Cardiac fibroblast (primary cell): Measurements from ENCODE around the gene ASTN2.
"Not testable (repeated sequence)": the region's sequence is repeated elsewhere in the genome, so short reads cannot be mapped to it uniquely, and the experiment has no call there.

Experiments
- DNase-seq, 2 donors: peaks; one replicate each; pipeline versions ENCODE4 v3.0.0 to v3.0.0-alpha.2; 2010; ENCODE audit warnings: low read depth in 2 of 2
- H3K4me3 ChIP-seq, 2 donors: replicated peaks in 1 of 2; 1 replicate in 1 of 2; 2 replicates in 1 of 2; pipeline ENCODE4 v1.5.1; 2011; ENCODE audit warnings: low read depth in 2 of 2, low read length in 2 of 2, mild to moderate bottlenecking in 2 of 2, moderate library complexity in 1 of 2
- CTCF ChIP-seq: IDR thresholded peaks from one replicate; pipeline ENCODE4 v1.5.1; 2011; ENCODE audit warnings: low read depth, mild to moderate bottlenecking, low read length, inconsistent platforms

ASTN2 gene

GRCh38 chr9:116895961-116896360 lies 518.9 kb downstream of the ASTN2 start:
- no peak overlapping the region for H3K4me3 ChIP-seq
- no peak for DNase-seq
- no peak for TF ChIP-seq CTCF

- no peak for DNase-seq
- TF ChIP-seq CTCF = no peak
- H3K4me3 ChIP-seq = no peak overlapping the region
Observed at GRCh38 chr9:116891424-116891823, 523.4 kb downstream of the ASTN2 start.

DNA sequence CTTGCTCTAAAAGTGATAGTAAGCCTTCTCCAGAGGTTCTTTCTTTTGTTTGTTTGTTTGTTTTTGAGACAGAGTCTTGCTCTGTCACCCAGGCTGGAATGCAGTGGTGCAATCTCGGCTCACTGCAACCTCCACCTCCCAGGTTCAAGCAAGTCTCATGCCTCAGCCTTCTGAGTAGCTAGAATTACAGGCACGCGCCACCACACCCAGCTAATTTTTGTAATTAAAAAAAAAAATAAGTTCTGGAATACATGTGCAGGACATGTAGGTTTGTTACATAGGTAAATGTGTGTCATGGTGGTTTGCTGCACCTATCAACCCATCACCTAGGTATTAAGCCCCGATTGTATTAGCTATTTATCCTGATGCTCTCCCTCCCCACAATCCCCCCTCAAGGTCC lies 526.4 kb downstream of the ASTN2 start:
- DNase-seq, H3K4me3 ChIP-seq: not testable (repeated sequence)

- no peak for DNase-seq
- TF ChIP-seq CTCF = no peak
- H3K4me3 ChIP-seq = no peak overlapping the region
Observed at GRCh38 chr9:116888066-116888465, 526.8 kb downstream of the ASTN2 start.

GRCh38 chr9:116883676-116884075 lies 531.2 kb downstream of the ASTN2 start:
- no peak for TF ChIP-seq CTCF
- H3K4me3 ChIP-seq = no peak overlapping the region
- DNase-seq = no peak

DNA sequence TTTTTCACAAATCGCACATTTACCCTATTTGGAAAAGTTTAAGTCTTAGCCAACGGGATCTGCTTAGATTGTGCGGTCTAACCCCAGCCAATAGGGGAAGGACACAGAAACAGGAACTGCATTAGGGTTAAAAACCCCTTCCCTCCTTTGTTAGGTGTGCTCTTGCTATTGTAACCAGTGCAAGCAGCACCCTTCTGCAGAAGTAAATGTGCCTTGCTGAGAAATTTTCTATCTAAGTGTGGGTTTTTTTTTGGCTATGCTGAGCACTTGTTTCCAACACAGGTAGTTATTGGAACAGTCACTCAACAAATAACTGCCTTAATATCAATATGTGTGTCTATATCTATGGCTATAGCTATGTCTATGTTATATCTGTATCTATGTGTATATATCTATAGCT lies 537.8 kb downstream of the ASTN2 start:
- TF ChIP-seq CTCF = no peak
- DNase-seq = no peak
- H3K4me3 ChIP-seq = no peak overlapping the region

DNA sequence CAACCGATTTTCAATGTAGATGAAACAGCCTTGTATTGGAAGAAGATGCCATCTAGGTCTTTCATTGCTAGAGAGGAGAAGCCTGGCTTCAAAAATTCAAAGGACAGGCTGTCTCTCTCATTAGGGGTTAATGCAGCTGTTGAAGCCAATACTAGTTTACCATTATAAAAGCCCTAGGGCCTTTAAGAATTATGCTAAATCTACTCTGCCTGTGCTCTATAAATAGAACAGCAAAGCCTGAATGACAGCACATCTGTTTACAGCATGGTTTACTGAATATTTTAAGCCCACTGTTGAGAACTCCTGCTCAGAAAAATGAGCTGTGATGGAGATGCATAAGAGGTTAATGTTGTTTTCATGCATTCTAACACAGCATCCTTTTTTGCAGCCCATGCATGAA lies 539.3 kb downstream of the ASTN2 start:
- no peak overlapping the region for H3K4me3 ChIP-seq
- no peak for TF ChIP-seq CTCF
- no peak for DNase-seq
